GM12864 (cell line): Measurements from ENCODE around the gene PTPRG.

Experiments used
- DNase-seq: peaks from one replicate; pipeline ENCODE4 v3.0.0-alpha.2; 2011; ENCODE audit warnings: low read depth
- H3K4me3 ChIP-seq: 2 replicates; pipeline ENCODE4 v1.5.1; 2011; ENCODE audit warnings: mild to moderate bottlenecking, low read depth, low read length, control low read depth
- CTCF ChIP-seq: IDR thresholded peaks from 2 replicates; pipeline ENCODE4 v1.5.1; 2011; ENCODE audit warnings: low read depth, mild to moderate bottlenecking, moderate library complexity, low read length, control low read depth, inconsistent platforms; ENCODE audit errors: missing control alignments

Gene PTPRG

GRCh38 chr3:61662861-61663260 lies 101.5 kb downstream of the PTPRG start:
- TF ChIP-seq CTCF, result no peak
- no peak for DNase-seq
- no peak overlapping the region for H3K4me3 ChIP-seq

GRCh38 chr3:61663356-61664104 lies 102.2 kb downstream of the PTPRG start:
- no peak for TF ChIP-seq CTCF
- DNase-seq, result no peak
- no peak overlapping the region for H3K4me3 ChIP-seq

GRCh38 chr3:61664105-61664482 lies 102.7 kb downstream of the PTPRG start:
- H3K4me3 ChIP-seq, result no peak overlapping the region
- TF ChIP-seq CTCF, result no peak
- DNase-seq, result no peak

- no peak for DNase-seq
- TF ChIP-seq CTCF, result no peak
- H3K4me3 ChIP-seq, result no peak overlapping the region
Observed at GRCh38 chr3:61665121-61665520, 103.8 kb downstream of the PTPRG start.

- no peak overlapping the region for H3K4me3 ChIP-seq
- no peak for TF ChIP-seq CTCF
- no peak for DNase-seq
Observed at GRCh38 chr3:61665987-61666386, 104.6 kb downstream of the PTPRG start.

GRCh38 chr3:61666615-61667330 lies 105.4 kb downstream of the PTPRG start:
- no peak for DNase-seq
- H3K4me3 ChIP-seq, result no peak overlapping the region
- no peak for TF ChIP-seq CTCF
